ENCODE measurements around the gene KANSL1.
"Not testable (repeated sequence)": the region's sequence is repeated elsewhere in the genome, so short reads cannot be mapped to it uniquely, and the experiment has no call there.

The KANSL1 gene

DNA sequence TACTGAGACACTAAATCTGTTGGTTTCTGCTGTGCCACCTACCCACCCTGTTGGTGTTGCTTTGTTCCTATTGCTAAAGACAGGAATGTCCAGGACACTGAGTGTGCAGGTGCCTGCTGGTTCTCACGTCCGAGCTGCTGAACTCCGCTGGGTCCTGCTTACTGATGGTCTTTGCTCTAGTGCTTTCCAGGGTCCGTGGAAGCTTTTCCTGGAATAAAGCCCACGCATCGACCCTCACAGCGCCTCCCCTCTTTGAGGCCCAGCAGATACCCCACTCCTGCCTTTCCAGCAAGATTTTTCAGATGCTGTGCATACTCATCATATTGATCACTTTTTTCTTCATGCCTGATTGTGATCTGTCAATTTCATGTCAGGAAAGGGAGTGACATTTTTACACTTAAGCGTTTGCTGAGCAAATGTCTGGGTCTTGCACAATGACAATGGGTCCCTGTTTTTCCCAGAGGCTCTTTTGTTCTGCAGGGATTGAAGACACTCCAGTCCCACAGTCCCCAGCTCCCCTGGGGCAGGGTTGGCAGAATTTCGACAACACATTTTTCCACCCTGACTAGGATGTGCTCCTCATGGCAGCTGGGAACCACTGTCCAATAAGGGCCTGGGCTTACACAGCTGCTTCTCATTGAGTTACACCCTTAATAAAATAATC lies 179.6 kb downstream of the KANSL1 start:
- DNase-seq (ENCODE audit: low spot score), result peak; percentile 90

DNA sequence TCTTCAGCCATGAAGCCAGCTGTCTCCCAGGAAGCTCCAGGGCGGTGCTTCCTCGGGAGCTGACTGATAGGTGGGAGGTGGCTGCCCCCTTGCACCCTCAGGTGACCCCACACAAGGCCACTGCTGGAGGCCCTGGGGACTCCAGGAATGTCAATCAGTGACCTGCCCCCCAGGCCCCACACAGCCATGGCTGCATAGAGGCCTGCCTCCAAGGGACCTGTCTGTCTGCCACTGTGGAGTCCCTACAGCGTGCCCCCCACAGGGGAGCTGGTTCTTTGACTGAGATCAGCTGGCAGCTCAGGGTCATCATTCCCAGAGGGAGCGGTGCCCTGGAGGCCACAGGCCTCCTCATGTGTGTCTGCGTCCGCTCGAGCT lies 180.1 kb downstream of the KANSL1 start:
- no peak for DNase-seq (ENCODE audit: low spot score)

DNA sequence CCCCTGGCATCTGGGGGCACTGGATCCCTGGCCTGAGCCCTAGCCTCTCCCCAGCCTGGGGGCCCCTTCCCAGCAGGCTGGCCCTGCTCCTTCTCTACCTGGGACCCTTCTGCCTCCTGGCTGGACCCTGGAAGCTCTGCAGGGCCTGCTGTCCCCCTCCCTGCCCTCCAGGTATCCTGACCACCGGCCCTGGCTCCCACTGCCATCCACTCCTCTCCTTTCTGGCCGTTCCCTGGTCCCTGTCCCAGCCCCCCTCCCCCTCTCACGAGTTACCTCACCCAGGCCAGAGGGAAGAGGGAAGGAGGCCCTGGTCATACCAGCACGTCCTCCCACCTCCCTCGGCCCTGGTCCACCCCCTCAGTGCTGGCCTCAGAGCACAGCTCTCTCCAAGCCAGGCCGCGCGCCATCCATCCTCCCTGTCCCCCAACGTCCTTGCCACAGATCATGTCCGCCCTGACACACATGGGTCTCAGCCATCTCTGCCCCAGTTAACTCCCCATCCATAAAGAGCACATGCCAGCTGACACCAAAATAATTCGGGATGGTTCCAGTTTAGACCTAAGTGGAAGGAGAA lies 180.6 kb downstream of the KANSL1 start:
- DNase-seq (ENCODE audit: low spot score), result no peak

DNA sequence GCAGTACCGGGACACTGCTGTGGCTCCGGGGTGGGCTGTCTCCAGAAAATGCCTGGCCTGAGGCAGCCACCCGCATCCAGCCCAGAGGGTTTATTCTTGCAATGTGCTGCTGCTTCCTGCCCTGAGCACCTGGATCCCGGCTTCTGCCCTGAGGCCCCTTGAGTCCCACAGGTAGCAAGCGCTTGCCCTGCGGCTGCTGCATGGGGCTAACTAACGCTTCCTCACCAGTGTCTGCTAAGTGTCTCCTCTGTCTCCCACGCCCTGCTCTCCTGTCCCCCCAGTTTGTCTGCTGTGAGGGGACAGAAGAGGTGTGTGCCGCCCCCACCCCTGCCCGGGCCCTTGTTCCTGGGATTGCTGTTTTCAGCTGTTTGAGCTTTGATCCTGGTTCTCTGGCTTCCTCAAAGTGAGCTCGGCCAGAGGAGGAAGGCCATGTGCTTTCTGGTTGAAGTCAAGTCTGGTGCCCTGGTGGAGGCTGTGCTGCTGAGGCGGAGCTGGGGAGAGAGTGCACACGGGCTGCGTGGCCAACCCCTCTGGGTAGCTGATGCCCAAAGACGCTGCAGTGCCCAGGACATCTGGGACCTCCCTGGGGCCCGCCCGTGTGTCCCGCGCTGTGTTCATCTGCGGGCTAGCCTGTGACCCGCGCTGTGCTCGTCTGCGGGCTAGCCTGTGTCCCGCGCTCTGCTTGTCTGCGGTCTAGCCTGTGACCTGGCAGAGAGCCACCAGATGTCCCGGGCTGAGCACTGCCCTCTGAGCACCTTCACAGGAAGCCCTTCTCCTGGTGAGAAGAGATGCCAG lies 181.3 kb downstream of the KANSL1 start:
- DNase-seq (ENCODE audit: low spot score), result no peak

DNA sequence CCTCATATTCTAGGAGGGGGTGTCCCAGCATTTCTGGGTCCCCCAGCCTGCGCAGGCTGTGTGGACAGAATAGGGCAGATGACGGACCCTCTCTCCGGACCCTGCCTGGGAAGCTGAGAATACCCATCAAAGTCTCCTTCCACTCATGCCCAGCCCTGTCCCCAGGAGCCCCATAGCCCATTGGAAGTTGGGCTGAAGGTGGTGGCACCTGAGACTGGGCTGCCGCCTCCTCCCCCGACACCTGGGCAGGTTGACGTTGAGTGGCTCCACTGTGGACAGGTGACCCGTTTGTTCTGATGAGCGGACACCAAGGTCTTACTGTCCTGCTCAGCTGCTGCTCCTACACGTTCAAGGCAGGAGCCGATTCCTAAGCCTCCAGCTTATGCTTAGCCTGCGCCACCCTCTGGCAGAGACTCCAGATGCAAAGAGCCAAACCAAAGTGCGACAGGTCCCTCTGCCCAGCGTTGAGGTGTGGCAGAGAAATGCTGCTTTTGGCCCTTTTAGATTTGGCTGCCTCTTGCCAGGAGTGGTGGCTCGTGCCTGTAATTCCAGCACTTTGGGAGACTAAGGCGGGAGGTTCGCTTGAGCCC lies 182.5 kb downstream of the KANSL1 start:
- no peak for DNase-seq (ENCODE audit: low spot score)

DNA sequence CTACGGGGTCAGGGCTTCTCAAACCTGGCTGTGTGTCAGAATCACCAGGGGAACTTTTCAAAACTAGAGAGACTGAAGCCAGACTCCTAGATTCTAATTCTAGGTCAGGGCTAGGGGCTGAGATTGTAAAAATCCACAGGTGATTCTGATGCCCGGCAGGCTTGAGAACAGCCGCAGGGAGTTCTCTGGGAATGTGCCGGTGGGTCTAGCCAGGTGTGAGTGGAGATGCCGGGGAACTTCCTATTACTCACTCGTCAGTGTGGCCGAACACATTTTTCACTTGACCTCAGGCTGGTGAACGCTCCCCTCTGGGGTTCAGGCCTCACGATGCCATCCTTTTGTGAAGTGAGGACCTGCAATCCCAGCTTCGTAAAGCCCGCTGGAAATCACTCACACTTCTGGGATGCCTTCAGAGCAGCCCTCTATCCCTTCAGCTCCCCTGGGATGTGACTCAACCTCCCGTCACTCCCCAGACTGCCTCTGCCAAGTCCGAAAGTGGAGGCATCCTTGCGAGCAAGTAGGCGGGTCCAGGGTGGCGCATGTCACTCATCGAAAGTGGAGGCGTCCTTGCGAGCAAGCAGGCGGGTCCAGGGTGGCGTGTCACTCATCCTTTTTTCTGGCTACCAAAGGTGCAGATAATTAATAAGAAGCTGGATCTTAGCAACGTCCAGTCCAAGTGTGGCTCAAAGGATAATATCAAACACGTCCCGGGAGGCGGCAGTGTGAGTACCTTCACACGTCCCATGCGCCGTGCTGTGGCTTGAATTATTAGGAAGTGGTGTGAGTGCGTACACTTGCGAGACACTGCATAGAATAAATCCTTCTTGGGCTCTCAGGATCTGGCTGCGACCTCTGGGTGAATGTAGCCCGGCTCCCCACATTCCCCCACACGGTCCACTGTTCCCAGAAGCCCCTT lies 183.3 kb downstream of the KANSL1 start:
- no peak for DNase-seq (ENCODE audit: low spot score)

DNA sequence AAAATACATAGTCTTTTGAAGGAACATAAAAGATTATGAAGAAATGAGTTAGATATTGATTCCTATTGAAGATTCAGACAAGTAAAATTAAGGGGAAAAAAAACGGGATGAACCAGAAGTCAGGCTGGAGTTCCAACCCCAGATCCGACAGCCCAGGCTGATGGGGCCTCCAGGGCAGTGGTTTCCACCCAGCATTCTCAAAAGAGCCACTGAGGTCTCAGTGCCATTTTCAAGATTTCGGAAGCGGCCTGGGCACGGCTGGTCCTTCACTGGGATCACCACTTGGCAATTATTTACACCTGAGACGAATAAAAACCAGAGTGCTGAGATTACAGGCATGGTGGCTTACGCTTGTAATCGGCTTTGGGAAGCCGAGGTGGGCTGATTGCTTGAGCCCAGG lies 184.6 kb downstream of the KANSL1 start:
- no peak for DNase-seq (ENCODE audit: low spot score)

DNA sequence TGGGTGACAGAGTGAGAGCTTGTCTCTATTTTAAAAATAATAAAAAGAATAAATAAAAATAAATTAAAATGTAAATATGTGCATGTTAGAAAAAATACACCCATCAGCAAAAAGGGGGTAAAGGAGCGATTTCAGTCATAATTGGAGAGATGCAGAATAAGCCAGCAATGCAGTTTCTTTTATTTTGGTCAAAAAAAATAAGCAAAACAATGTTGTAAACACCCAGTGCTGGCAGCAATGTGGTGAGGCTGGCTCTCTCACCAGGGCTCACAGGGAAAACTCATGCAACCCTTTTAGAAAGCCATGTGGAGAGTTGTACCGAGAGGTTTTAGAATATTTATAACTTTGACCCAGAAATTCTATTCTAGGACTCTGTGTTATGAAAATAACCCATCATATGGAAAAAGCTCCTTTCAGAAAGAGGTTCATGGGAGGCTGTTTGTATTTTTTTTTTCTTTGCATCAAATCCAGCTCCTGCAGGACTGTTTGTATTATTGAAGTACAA lies 185.7 kb downstream of the KANSL1 start:
- no peak for DNase-seq (ENCODE audit: low spot score)

DNA sequence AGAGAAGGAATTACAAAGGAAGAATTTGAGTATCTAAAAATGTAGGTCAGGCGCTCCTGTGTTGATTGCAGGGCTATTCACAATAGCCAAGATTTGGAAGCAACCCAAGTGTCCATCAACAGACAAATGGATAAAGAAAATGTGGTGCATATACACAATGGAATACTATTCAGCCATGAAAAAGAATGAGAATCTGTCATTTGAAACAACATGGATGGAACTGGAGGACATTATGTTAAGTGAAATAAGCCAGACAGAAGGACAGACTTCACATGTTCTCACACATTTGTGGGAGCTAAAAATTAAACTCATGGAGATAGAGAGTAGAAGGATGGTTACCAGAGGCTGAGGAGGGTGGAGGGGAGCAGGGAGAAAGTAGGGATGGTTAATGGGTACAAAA lies 187.1 kb downstream of the KANSL1 start:
- DNase-seq (ENCODE audit: low spot score), result not testable (repeated sequence)

DNA sequence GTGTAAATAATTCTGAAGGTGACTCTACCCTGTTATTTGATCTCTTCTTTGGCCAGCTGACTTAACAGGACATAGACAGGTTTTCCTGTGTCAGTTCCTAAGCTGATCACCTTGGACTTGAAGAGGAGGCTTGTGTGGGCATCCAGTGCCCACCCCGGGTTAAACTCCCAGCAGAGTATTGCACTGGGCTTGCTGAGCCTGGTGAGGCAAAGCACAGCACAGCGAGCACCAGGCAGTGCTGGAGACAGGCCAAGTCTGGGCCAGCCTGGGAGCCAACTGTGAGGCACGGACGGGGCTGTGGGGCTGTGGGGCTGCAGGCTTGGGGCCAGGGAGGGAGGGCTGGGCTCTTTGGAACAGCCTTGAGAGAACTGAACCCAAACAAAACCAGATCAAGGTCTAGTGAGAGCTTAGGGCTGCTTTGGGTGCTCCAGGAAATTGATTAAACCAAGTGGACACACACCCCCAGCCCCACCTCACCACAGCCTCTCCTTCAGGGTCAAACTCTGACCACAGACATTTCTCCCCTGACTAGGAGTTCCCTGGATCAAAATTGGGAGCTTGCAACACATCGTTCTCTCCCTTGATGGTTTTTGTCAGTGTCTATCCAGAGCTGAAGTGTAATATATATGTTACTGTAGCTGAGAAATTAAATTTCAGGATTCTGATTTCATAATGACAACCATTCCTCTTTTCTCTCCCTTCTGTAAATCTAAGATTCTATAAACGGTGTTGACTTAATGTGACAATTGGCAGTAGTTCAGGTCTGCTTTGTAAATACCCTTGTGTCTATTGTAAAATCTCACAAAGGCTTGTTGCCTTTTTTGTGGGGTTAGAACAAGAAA lies 189.1 kb downstream of the KANSL1 start:
- DNase-seq (ENCODE audit: low spot score), result peak; percentile 38

DNA sequence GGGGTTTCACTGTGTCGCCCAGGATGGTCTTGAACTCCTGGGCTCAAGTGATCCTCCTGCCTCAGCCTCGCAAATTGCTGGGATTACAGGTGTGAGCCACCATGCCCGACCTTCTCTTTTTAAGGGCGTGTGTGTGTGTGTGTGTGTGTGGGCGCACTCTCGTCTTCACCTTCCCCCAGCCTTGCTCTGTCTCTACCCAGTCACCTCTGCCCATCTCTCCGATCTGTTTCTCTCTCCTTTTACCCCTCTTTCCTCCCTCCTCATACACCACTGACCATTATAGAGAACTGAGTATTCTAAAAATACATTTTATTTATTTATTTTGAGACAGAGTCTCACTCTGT lies 190.3 kb downstream of the KANSL1 start:
- no peak for DNase-seq (ENCODE audit: low spot score)

DNA sequence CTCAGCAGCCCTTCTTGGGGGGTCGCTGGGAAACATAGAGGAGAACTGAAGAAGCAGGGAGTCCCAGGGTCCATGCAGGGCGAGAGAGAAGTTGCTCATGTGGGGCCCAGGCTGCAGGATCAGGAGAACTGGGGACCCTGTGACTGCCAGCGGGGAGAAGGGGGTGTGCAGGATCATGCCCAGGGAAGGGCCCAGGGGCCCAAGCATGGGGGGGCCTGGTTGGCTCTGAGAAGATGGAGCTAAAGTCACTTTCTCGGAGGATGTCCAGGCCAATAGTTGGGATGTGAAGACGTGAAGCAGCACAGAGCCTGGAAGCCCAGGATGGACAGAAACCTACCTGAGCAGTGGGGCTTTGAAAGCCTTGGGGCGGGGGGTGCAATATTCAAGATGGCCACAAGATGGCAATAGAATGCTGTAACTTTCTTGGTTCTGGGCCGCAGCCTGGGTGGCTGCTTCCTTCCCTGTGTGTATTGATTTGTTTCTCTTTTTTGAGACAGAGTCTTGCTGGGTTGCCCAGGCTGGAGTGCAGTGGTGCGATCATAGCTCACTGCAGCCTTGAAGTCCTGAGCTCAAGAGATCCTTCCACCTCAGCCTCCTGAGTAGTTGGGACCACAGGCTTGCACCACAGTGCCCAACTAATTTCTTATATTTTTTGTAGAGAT lies 190.8 kb downstream of the KANSL1 start:
- peak; percentile 89 for DNase-seq (ENCODE audit: low spot score)

DNA sequence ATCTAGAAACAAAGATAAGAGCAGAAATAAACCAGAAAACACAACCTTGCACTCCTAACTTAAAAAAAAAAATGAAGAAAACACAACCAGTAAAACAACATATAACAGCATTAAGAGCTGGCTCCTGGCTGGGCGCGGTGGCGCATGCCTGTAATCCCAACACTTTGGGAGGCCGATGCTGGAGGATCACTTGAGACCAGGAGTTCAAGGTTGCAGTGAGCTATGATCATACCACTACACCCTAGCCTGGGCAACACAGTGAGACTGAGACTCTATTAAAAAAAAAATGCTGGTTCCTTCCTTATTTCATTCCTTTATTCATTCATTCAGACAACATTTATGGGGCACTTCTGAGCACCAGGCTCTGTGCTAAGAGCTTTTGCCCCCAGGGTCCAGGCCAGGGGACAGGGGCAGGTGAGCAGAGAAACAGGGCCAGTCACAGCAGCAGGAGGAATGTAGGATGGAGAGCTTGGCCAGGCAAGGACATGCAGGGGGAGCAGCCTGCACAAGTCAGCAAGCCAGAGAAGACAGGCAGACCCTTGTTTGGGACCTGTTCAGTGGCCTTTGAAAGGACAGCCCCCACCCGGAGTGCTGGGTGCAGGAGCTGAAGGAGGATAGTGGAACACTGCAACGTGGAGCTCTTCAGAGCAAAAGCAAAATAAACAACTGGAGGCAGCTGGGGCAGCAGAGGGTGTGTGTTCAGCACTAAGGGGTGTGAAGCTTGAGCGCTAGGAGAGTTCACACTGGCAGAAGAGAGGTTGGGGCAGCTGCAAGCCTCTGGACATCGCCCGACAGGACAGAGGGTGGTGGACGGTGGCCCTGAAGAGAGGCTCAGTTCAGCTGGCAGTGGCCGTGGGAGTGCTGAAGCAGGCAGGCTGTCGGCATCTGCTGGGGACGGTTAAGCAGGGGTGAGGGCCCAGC lies 191.6 kb downstream of the KANSL1 start:
- no peak for DNase-seq (ENCODE audit: low spot score)

DNA sequence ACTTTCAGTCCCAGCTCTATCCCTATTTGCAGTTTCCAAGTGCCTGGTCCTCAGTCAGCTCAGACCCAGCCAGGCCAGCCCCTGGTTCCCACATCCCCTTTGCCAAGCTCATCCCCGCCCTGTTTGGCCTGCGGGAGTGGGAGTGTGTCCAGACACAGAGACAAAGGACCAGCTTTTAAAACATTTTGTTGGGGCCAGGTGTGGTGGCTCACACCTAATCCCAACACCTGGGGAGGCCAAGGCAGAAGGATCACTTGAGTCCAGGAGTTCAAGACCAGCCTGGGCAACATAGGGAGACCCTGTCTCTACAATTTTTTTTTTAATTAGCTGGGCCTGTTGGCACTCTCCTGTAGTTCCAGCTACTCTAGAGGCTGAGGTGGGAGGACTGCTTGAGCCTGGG lies 192.5 kb downstream of the KANSL1 start:
- DNase-seq (ENCODE audit: low spot score), result no peak

DNA sequence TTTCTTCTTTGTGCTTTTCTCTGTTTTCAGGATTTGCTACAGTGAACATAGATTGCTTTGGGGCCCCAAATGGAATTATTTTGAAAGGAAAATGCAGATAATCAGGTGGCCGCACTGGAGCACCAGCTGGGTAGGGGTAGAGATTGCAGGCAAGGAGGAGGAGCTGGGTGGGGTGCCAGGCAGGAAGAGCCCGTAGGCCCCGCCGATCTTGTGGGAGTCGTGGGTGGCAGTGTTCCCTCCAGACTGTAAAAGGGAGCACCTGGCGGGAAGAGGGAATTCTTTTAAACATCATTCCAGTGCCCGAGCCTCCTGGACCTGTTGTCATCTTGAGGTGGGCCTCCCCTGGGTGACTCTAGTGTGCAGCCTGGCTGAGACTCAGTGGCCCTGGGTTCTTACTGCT lies 192.9 kb downstream of the KANSL1 start:
- DNase-seq (ENCODE audit: low spot score), result no peak

DNA sequence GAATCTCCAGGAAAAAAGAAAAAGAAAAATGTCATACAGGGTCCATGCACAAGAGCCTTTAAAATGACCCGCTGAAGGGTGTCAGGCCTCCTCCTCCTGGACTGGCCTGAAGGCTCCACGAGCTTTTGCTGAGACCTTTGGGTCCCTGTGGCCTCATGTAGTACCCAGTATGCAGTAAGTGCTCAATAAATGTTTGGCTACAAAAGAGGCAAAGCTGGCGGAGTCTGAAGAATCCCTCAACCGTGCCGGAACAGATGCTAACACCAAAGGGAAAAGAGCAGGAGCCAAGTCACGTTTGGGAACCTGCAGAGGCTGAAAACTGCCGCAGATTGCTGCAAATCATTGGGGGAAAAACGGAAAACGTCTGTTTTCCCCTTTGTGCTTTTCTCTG lies 193.3 kb downstream of the KANSL1 start:
- DNase-seq (ENCODE audit: low spot score), result no peak

DNA sequence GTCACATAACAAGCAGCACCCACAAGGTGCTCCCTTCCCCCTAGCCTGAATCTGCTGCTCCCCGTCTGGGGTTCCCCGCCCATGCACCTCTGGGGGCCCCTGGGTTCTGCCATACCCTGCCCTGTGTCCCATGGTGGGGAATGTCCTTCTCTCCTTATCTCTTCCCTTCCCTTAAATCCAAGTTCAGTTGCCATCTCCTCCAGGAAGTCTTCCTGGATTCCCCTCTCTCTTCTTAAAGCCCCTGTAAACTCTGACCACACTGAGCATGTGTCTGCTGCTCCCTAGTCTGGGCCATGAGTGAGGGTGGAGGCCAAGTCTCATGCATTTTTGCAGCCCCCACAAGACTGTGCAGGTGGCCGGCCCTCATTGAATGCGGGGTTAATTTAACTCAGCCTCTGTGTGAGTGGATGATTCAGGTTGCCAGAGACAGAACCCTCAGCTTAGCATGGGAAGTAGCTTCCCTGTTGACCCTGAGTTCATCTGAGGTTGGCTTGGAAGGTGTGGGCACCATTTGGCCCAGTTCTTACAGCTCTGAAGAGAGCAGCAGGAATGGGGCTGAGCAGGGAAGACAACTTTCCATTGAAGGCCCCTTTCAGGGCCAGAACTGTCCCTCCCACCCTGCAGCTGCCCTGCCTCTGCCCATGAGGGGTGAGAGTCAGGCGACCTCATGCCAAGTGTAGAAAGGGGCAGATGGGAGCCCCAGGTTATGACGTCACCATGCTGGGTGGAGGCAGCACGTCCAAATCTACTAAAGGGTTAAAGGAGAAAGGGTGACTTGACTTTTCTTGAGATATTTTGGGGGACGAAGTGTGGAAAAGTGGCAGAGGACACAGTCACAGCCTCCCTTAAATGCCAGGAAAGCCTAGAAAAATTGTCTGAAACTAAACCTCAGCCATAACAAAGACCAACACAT lies 194.0 kb downstream of the KANSL1 start, which contains the start of gene STH:
TSS of gene STH (plus strand) at position 264 of the 913 bp plus-strand sequence. CDS start at position 294, 30 bp downstream.
- no peak for DNase-seq (ENCODE audit: low spot score)

DNA sequence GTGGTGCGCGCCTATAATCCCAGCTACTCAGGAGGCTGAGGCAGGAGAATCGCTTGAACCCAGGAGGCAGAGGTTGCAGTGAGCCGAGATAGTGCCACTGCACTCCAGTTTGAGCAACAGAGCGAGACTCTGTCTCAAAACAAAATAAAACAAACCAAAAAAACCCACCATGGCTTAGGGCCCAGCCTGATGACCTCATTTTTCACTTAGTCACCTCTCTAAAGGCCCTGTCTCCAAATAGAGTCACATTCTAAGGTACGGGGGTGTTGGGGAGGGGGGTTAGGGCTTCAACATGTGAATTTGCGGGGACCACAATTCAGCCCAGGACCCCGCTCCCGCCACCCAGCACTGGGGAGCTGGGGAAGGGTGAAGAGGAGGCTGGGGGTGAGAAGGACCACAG lies 195.6 kb downstream of the KANSL1 start:
- DNase-seq (ENCODE audit: low spot score), result no peak

Measured in GM03348 (cell line).